DND-41 (cell line): ENCODE measurements around the gene NMRAL1.

Experiments
- ATAC-seq: fragments of 200-7000 bp; cut with Tn5 transposase; 3 replicates; pipeline ENCODE4 v1.9.1; 2021; ENCODE audit warnings: low read depth; ENCODE audit not compliant: insufficient read depth
- DNase-seq: peaks from one replicate; pipeline ENCODE4 v3.0.0-alpha.2; 2020
- H2AFZ ChIP-seq: 2 replicates; pipeline ENCODE4 v1.6.0; 2012; ENCODE audit warnings: low read depth, low read length
- H3K27ac ChIP-seq: 2 replicates; pipeline ENCODE4 v1.5.1; 2012; ENCODE audit warnings: low read length, inconsistent platforms
- H3K27me3 ChIP-seq: fragments of 200-600 bp; sonication (generic); 2 replicates; pipeline ENCODE4 v1.6.0; 2012; ENCODE audit warnings: low read length, mild to moderate bottlenecking, inconsistent platforms; ENCODE audit not compliant: insufficient read depth, poor library complexity
- H3K36me3 ChIP-seq: 2 replicates; pipeline ENCODE4 v1.5.1; 2012; ENCODE audit warnings: low read length, inconsistent platforms; ENCODE audit not compliant: insufficient read depth
- H3K4me1 ChIP-seq: 2 replicates; pipeline ENCODE4 v1.5.1; 2012; ENCODE audit warnings: mild to moderate bottlenecking, low read length; ENCODE audit not compliant: insufficient read depth
- H3K4me2 ChIP-seq: 2 replicates; pipeline ENCODE4 v1.6.0; 2012; ENCODE audit warnings: mild to moderate bottlenecking, moderate library complexity, low read length, inconsistent platforms; ENCODE audit not compliant: insufficient read depth
- H3K4me3 ChIP-seq, 2 experiments: fragments of 200-600 bp in 1 of 2; shearing (Covaris generic) in 1 of 2; 2 replicates each; pipeline ENCODE4 v1.5.1; 2012 to 2016; ENCODE audit warnings: inconsistent platforms in 2 of 2, low read length in 2 of 2, mild to moderate bottlenecking in 2 of 2, low read depth in 1 of 2, moderate library complexity in 1 of 2
- H3K79me2 ChIP-seq: 2 replicates; pipeline ENCODE4 v1.6.0; 2012; ENCODE audit warnings: low read length, inconsistent platforms; ENCODE audit not compliant: insufficient read depth
- H3K9ac ChIP-seq: 2 replicates; pipeline ENCODE4 v1.6.0; 2012; ENCODE audit warnings: low read depth, mild to moderate bottlenecking, inconsistent platforms, low read length, moderate library complexity
- H3K9me3 ChIP-seq: 2 replicates; pipeline ENCODE4 v1.5.1; 2012; ENCODE audit warnings: low read length, moderate library complexity, mild to moderate bottlenecking, inconsistent platforms; ENCODE audit not compliant: insufficient read depth, severe bottlenecking
- H4K20me1 ChIP-seq: 2 replicates; pipeline ENCODE4 v1.6.0; 2012; ENCODE audit warnings: low read length; ENCODE audit not compliant: insufficient read depth
- EZH2 ChIP-seq: IDR thresholded peaks from 3 replicates; pipeline ENCODE4 v1.6.1; 2012; ENCODE audit warnings: borderline replicate concordance, low read depth, mild to moderate bottlenecking, moderate library complexity, low read length, inconsistent platforms; ENCODE audit not compliant: severe bottlenecking
- TF ChIP-seq, protein P1 (sequence below): IDR thresholded peaks from 2 replicates; pipeline ENCODE4 v1.5.1; 2012; ENCODE audit warnings: borderline replicate concordance, low read length, moderate library complexity, mild to moderate bottlenecking; ENCODE audit not compliant: poor library complexity, severe bottlenecking; ENCODE audit errors: extremely low read depth

Gene NMRAL1

DNA sequence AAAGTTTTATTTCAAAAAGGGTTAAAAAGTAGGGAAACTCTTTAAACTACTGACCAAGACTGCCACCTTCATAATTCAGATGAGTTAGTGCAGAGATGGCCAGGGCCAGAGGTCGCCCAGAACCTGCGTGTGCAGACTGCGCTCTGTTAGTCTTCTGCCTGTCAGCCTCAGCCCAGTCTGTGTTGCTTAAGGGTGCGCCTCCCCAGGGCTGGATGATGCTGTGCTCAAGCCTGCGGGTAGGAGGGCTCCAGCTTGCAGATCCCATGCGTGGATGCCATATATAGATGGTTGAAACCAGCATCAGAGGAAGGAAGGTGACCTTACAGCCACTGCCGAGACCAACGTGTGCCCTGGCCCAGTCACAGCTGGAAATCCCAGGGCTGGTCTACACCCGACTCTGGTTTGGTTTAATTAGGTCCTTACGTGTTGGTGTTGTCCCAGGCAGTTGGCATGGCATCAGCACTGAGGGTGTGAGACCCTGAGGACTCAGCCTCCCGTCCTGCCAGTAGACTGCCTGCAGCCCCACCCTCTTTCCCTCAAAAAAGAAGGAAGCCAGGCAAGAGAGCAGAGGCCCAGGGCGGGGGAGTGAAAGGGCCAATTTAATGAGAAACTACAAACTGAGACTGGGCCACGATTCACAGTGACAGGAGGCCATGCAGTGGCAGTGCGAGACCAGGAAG is 36.5 kb upstream of the NMRAL1 start:
- no peak overlapping the region for H3K9ac ChIP-seq
- H3K27ac ChIP-seq: no peak overlapping the region
- H3K4me3 ChIP-seq: no peak overlapping the region
- H4K20me1 ChIP-seq: peaks cover 11% of the 10 kb centered on the region; the same call in 1 of the 2 replicates
- H3K79me2 ChIP-seq: no peaks in the 10 kb centered on the region
- no peaks in the 10 kb centered on the region for H3K9me3 ChIP-seq
- no peak for DNase-seq
- H3K4me1 ChIP-seq: peaks cover 6% of the 10 kb centered on the region
- H2AFZ ChIP-seq: no peak overlapping the region
- TF ChIP-seq, protein P1, sequence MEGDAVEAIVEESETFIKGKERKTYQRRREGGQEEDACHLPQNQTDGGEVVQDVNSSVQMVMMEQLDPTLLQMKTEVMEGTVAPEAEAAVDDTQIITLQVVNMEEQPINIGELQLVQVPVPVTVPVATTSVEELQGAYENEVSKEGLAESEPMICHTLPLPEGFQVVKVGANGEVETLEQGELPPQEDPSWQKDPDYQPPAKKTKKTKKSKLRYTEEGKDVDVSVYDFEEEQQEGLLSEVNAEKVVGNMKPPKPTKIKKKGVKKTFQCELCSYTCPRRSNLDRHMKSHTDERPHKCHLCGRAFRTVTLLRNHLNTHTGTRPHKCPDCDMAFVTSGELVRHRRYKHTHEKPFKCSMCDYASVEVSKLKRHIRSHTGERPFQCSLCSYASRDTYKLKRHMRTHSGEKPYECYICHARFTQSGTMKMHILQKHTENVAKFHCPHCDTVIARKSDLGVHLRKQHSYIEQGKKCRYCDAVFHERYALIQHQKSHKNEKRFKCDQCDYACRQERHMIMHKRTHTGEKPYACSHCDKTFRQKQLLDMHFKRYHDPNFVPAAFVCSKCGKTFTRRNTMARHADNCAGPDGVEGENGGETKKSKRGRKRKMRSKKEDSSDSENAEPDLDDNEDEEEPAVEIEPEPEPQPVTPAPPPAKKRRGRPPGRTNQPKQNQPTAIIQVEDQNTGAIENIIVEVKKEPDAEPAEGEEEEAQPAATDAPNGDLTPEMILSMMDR: no peak
- no peak for TF ChIP-seq EZH2
- no peak overlapping the region for H3K4me2 ChIP-seq
- ATAC-seq: no peak
- H3K36me3 ChIP-seq: peaks cover 68% of the 10 kb centered on the region
- no peaks in the 10 kb centered on the region for H3K27me3 ChIP-seq

DNA sequence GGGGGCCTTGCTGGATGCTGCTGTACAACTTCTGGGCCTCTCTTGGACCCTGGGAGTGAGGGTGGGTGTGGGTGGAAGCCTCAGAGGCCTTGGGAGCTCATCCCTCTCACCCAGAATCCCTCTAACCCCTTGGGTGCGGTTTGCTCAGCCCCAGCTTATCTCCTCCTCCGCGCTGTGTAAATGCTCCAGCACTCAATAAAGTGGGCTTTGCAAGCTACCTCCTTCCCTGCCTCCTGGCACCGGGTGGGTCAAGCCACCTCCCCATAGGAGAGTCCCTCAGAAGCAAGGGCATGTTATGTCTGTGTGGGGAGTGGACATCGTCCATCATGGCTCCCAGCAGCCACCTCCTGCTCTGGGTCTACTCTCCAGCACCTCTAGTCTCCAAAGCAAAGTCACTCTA is 35.7 kb upstream of the NMRAL1 start:
- Histone ChIP-seq H3K4me3 (no peak overlapping the region), H2AFZ (no peak overlapping the region), H3K9me3 (no peaks in the 10 kb centered on the region), H3K4me2 (no peak overlapping the region), H3K79me2 (no peaks in the 10 kb centered on the region), H3K27ac (no peak overlapping the region), H3K4me1 (peaks cover 2% of the 10 kb centered on the region), H4K20me1 (peaks cover 17% of the 10 kb centered on the region), H3K36me3 (peaks cover 73% of the 10 kb centered on the region), H3K27me3 (no peaks in the 10 kb centered on the region), H3K9ac (no peak overlapping the region)
- DNase-seq (no peak), ATAC-seq (no peak)
- TF ChIP-seq, protein P1: no peak

DNA sequence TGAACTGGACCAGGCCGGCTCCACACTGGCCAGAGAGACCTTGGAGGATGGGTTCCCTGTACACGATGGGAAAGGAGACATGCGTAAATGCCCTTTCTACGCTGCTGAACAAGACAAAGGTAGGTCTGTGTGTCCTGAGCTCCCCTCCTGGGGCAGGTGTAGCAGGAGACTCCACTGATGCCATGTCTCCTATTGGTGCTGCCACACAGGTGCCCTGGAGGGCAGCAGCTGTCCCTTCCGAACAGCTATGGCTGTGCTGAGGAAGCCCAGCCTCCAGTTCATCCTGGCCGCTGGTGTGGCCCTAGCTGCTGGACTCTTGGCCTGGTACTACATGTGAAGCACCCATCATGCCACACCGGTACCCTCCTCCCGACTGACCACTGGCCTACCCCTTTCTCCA is 35.0 kb upstream of the NMRAL1 start:
- no peak overlapping the region for H3K4me3 ChIP-seq
- H3K9me3 ChIP-seq: no peaks in the 10 kb centered on the region
- no peaks in the 10 kb centered on the region for H3K4me1 ChIP-seq
- no peak for ATAC-seq
- TF ChIP-seq EZH2: no peak
- TF ChIP-seq, protein P1: no peak
- no peaks in the 10 kb centered on the region for H3K27me3 ChIP-seq
- H2AFZ ChIP-seq: no peak overlapping the region
- no peak overlapping the region for H3K9ac ChIP-seq
- H3K36me3 ChIP-seq: peaks cover 73% of the 10 kb centered on the region
- 0 out of 2 replicates have a peak, but pooled peaks cover 2% of the 10 kb centered on the region for H3K79me2 ChIP-seq
- H3K4me2 ChIP-seq: no peak overlapping the region
- H4K20me1 ChIP-seq: peaks cover 17% of the 10 kb centered on the region
- H3K27ac ChIP-seq: no peak overlapping the region
- DNase-seq: no peak
